GM19468 (cell line): ENCODE results near the gene TET2.

Experiments
- ATAC-seq: cut with Tn5 transposase; IDR thresholded peaks from one replicate; pipeline ENCODE4 v1.9.1; 2021; ENCODE audit warnings: mild to moderate bottlenecking, moderate library complexity, moderate number of reproducible peaks; ENCODE audit not compliant: unreplicated experiment; ENCODE audit errors: extremely low read depth

Gene TET2

GRCh38 chr4:105139646-105140045 lies 7.0 kb upstream of the TET2 start:
- ATAC-seq: no peak

GRCh38 chr4:105140684-105141490 lies 5.8 kb upstream of the TET2 start:
- no peak for ATAC-seq

- ATAC-seq: no peak
These were observed 1.3 kb upstream of the TET2 start for GRCh38 chr4:105145156-105145902.

- peak; percentile 9 for ATAC-seq
These were observed 787 bp upstream of the TET2 start for GRCh38 chr4:105145903-105146275.

- ATAC-seq: no peak
These were observed 408 bp downstream of the TET2 start for GRCh38 chr4:105147016-105147552.

GRCh38 chr4:105147553-105148161 lies 981 bp downstream of the TET2 start:
- no peak for ATAC-seq

GRCh38 chr4:105148356-105148755 lies 1.7 kb downstream of the TET2 start:
- no peak for ATAC-seq

- no peak for ATAC-seq
These were observed 2.1 kb downstream of the TET2 start for GRCh38 chr4:105148776-105149175.

GRCh38 chr4:105149771-105150170 lies 3.1 kb downstream of the TET2 start:
- no peak for ATAC-seq

GRCh38 chr4:105150503-105150902 lies 3.8 kb downstream of the TET2 start:
- ATAC-seq: no peak

GRCh38 chr4:105153749-105154148 lies 7.1 kb downstream of the TET2 start:
- ATAC-seq: no peak

- ATAC-seq: no peak
These were observed 7.9 kb downstream of the TET2 start for GRCh38 chr4:105154576-105154975.

- no peak for ATAC-seq
These were observed 8.8 kb downstream of the TET2 start for GRCh38 chr4:105155426-105155825.

GRCh38 chr4:105158837-105159236 lies 12.2 kb downstream of the TET2 start:
- no peak for ATAC-seq

GRCh38 chr4:105162123-105162796 lies 15.6 kb downstream of the TET2 start:
- ATAC-seq: peak; percentile 9

- no peak for ATAC-seq
These were observed 17.9 kb downstream of the TET2 start for GRCh38 chr4:105164548-105164947.

GRCh38 chr4:105166066-105166465 lies 19.4 kb downstream of the TET2 start:
- no peak for ATAC-seq

- no peak for ATAC-seq
These were observed 24.0 kb downstream of the TET2 start for GRCh38 chr4:105170711-105171110.

GRCh38 chr4:105171912-105172311 lies 25.2 kb downstream of the TET2 start:
- no peak for ATAC-seq

GRCh38 chr4:105174098-105174497 lies 27.4 kb downstream of the TET2 start:
- ATAC-seq: no peak
